SJSA1 (cell line): ENCODE results near the gene DCP1A. TPM values are rescaled to one million over a fixed set of nuclear protein-coding genes. Genes with fewer than 3 reads are reported as not detected.
"Not testable (repeated sequence)": the region's sequence is repeated elsewhere in the genome, so short reads cannot be mapped to it uniquely, and the experiment has no call there.

ENCODE experiments used
- DNase-seq, 2 experiments: peaks; one replicate each; pipeline ENCODE4 v3.0.0-alpha.2; 2015 to 2020; ENCODE audit warnings: low spot score in 2 of 2, low read depth in 1 of 2
- H3K27ac ChIP-seq: fragments of 250-450 bp; sonication (Bioruptor Pico); 2 replicates; pipeline ENCODE4 v1.5.1; 2020; ENCODE audit warnings: mild to moderate bottlenecking, moderate library complexity
- H3K27me3 ChIP-seq: fragments of 250-450 bp; sonication (Bioruptor Pico); replicated peaks from 2 replicates; pipeline ENCODE4 v1.5.1; 2020; ENCODE audit warnings: mild to moderate bottlenecking, moderate library complexity
- H3K36me3 ChIP-seq: fragments of 250-450 bp; sonication (Bioruptor Pico); 2 replicates; pipeline ENCODE4 v1.5.1; 2020; ENCODE audit warnings: mild to moderate bottlenecking
- H3K4me1 ChIP-seq: fragments of 250-450 bp; sonication (Bioruptor Pico); replicated peaks from 2 replicates; pipeline ENCODE4 v1.6.1; 2021; ENCODE audit warnings: mild to moderate bottlenecking
- H3K4me3 ChIP-seq: fragments of 250-450 bp; sonication (Bioruptor Pico); 2 replicates; pipeline ENCODE4 v1.5.1; 2020; ENCODE audit warnings: mild to moderate bottlenecking
- H3K9me3 ChIP-seq: fragments of 250-450 bp; sonication (Bioruptor Pico); replicated peaks from 2 replicates; pipeline ENCODE4 v1.5.1; 2020; ENCODE audit warnings: mild to moderate bottlenecking
- total RNA-seq: library from RNA; depleted of rRNA; stranded (reverse); fragments of >200 nt; shearing (Covaris generic); gene quantifications from 2 replicates; pipeline ENCODE4 v1.2.3, GENCODE V29; 2014; rRNA removed

DCP1A gene
- 15.2 and 15.5 TPM in 2 replicates for total RNA-seq

DNA sequence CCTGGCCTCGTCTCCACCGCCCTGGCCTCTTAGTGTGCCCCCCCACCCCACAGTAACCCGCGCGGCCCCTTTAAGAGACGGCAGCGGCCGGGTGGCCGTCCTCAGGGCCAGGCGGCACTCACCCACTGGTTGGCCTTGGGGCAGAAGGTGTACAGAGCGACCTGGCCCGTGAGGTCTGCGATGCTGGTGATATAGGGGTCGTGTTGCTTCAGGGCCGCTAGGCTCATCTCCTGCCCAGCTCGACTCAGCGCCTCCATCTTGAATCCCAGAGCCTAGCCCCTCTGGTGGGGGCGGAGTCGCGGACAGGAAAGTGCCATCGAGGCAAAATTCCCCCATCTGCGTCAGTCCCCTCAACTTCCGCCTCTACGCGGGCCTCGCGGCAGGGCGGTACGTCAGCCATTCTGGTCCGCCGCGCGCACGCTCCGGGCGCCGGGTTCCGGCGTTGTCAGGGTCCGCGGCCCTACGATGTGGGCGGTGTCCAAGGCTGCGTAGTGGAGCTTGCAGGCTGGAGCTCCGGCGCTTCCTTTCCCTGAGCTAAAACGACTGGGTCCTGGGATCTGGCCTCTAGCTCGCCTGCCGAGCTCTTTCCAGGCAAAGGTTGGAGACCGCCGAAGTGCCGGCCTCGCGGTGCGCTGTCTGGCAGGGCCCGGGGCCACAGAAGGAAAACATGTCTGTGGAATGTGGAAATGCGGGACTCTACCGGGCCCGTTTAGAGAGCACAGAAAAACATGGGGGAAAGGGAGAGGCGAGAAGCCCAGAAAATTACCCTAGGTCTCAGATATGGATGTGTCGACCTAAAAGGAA is at the start of gene DCP1A:
Gene DCP1A (minus strand): TSS at position 283 of the 804 bp plus-strand sequence. CDS start 26 bp downstream, at position 257.
- H3K36me3 ChIP-seq: peaks cover 11% of the 10 kb centered on the region
- DNase-seq: peak; percentile 93

GRCh38 chr3:53384465-53385423 is 37.4 kb upstream of the DCP1A start:
- no peak for DNase-seq
- H3K4me1 ChIP-seq: no peaks in the 10 kb centered on the region
- H3K9me3 ChIP-seq: no peaks in the 10 kb centered on the region
- H3K27ac ChIP-seq: no peak overlapping the region
- no peaks in the 10 kb centered on the region for H3K36me3 ChIP-seq
- H3K4me3 ChIP-seq: no peak overlapping the region
- H3K27me3 ChIP-seq: 0 out of 2 replicates have a peak, but pooled peaks cover 2% of the 10 kb centered on the region

More for the DNA sequence above, at the start of gene DCP1A:
- Histone ChIP-seq H3K27me3 (no peaks in the 10 kb centered on the region), H3K4me3 (peak within 1 kb of the TSS; percentile 68), H3K27ac (peak within 1 kb of the TSS; percentile 79), H3K9me3 (no peaks in the 10 kb centered on the region), H3K4me1 (peaks cover 7% of the 10 kb centered on the region)

GRCh38 chr3:53382106-53382505 is 34.8 kb upstream of the DCP1A start:
- no peak overlapping the region for H3K27ac ChIP-seq
- no peak for DNase-seq
- H3K4me1 ChIP-seq: no peaks in the 10 kb centered on the region
- no peak overlapping the region for H3K4me3 ChIP-seq
- H3K36me3 ChIP-seq: no peaks in the 10 kb centered on the region
- no peaks in the 10 kb centered on the region for H3K9me3 ChIP-seq
- H3K27me3 ChIP-seq: no peaks in the 10 kb centered on the region

DNA sequence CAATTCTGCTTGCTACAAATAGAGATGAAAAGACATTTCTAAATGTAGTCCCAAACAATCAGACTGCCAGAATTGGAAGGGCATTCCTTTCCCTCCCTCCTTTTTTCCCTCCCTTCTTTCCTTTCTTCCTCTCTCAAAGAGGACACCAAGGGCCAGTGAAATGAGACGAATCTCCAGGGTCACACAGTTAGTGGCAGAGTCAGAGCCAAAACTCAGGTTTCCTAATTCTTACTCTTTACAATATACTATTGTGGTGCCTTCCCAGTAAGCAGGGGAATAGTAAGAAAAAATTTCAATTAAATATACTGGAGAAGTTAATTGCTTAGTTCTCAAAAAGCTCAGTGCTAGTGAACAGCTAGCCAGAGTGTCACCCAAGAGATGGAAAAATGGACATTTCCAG is 33.0 kb upstream of the DCP1A start:
- Histone ChIP-seq H3K36me3 (no peaks in the 10 kb centered on the region), H3K27ac (no peak overlapping the region), H3K4me1 (no peaks in the 10 kb centered on the region), H3K4me3 (no peak overlapping the region), H3K9me3 (no peaks in the 10 kb centered on the region), H3K27me3 (no peaks in the 10 kb centered on the region)
- no peak for DNase-seq

GRCh38 chr3:53379898-53380297 is 32.6 kb upstream of the DCP1A start:
- Histone ChIP-seq H3K27ac (no peak overlapping the region), H3K27me3 (no peaks in the 10 kb centered on the region), H3K4me1 (no peaks in the 10 kb centered on the region), H3K9me3 (no peaks in the 10 kb centered on the region), H3K36me3 (no peaks in the 10 kb centered on the region), H3K4me3 (no peak overlapping the region)
- DNase-seq: no peak

- Histone ChIP-seq H3K27ac (no peak overlapping the region), H3K9me3 (no peaks in the 10 kb centered on the region), H3K4me3 (no peak overlapping the region), H3K27me3 (no peaks in the 10 kb centered on the region; the same call in 1 of the 2 replicates), H3K36me3 (no peaks in the 10 kb centered on the region), H3K4me1 (no peaks in the 10 kb centered on the region)
- DNase-seq: no peak
These were observed 30.5 kb upstream of the DCP1A start for GRCh38 chr3:53377794-53378193.

DNA sequence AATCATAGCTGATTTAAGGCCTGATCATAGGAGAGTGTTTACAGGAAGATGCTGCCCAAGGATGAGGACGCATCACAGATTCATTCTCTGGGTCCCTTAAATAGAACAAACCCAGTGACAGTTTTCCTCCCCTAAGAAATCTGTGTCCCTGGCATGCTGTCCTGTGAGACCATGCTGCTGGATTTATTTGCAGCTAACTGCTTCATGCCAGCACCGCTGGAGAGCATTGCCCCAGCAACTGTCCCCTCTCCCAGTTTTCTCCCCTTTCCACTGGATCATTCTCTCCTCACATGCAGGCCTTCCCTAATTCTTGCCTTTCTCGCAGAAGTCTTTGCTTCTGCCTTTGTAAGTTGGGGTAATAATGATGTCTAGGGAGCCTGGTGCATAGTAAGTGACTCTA is 29.3 kb upstream of the DCP1A start:
- H3K27me3 ChIP-seq: no peaks in the 10 kb centered on the region; the same call in 1 of the 2 replicates
- no peaks in the 10 kb centered on the region for H3K36me3 ChIP-seq
- no peak for DNase-seq
- no peak overlapping the region for H3K27ac ChIP-seq
- H3K4me1 ChIP-seq: no peaks in the 10 kb centered on the region
- H3K4me3 ChIP-seq: no peak overlapping the region
- H3K9me3 ChIP-seq: no peaks in the 10 kb centered on the region

DNA sequence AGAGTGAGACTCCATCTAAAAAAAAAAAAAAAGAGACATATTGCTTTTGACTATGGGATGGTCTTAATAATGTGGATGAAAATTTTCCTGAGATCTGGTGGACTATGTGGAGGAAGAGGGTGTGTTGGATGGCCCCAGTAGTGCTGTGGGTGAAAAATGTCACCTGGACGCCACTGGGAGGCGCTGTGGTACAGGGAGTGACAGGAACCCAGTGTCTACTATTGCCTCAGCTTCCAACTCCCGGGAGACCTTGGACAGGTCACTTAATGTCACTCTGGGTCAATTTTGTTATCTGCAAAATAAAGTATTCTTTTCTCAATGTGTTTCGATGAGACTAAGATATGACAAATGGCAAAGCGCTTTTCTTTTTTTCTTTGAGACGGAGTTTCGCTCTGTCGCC is 27.7 kb upstream of the DCP1A start:
- Histone ChIP-seq H3K27me3 (no peaks in the 10 kb centered on the region; the same call in 1 of the 2 replicates), H3K4me3 (no peak overlapping the region), H3K36me3 (no peaks in the 10 kb centered on the region), H3K9me3 (no peaks in the 10 kb centered on the region), H3K27ac (no peak overlapping the region), H3K4me1 (no peaks in the 10 kb centered on the region)
- peak; percentile 8 to 49 for DNase-seq

GRCh38 chr3:53370719-53371118 is 23.4 kb upstream of the DCP1A start:
- H3K27ac ChIP-seq: not testable (repeated sequence)

GRCh38 chr3:53361852-53362251 is 14.5 kb upstream of the DCP1A start:
- H3K9me3 ChIP-seq: no peaks in the 10 kb centered on the region
- no peak overlapping the region for H3K27ac ChIP-seq
- H3K4me3 ChIP-seq: no peak overlapping the region
- H3K27me3 ChIP-seq: peaks cover 9% of the 10 kb centered on the region; the same call in 1 of the 2 replicates
- H3K36me3 ChIP-seq: no peaks in the 10 kb centered on the region
- no peaks in the 10 kb centered on the region for H3K4me1 ChIP-seq
- DNase-seq: no peak

More at GRCh38 chr3:53370719-53371118, 23.4 kb upstream of the DCP1A start:
- not testable (repeated sequence) for H3K4me1 ChIP-seq, H3K27me3 ChIP-seq, H3K9me3 ChIP-seq, H3K4me3 ChIP-seq, DNase-seq, H3K36me3 ChIP-seq

DNA sequence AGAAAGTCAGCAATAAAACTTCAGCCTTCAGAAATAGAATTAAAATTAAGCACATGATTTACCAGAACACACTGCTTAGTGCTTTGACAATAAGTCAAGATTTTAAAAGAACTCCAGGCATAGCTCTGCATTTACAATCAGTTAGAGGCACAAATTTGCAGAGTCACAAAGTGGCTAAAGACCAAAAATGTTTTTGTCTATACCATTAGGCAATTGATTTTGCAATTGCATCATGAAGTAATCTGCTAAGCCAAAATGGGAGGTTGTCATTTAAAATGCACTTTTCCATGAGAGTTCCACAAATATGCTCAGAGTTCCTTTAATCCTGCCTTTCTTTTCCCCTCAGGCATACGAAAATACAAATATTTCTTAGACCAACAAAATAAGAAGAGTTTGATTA is 10.1 kb upstream of the DCP1A start:
- H3K36me3 ChIP-seq: no peaks in the 10 kb centered on the region
- H3K4me1 ChIP-seq: peaks cover 7% of the 10 kb centered on the region
- no peak overlapping the region for H3K27ac ChIP-seq
- H3K4me3 ChIP-seq: no peak overlapping the region
- H3K9me3 ChIP-seq: no peaks in the 10 kb centered on the region
- no peak for DNase-seq
- peaks cover 9% of the 10 kb centered on the region; the same call in 1 of the 2 replicates for H3K27me3 ChIP-seq

DNA sequence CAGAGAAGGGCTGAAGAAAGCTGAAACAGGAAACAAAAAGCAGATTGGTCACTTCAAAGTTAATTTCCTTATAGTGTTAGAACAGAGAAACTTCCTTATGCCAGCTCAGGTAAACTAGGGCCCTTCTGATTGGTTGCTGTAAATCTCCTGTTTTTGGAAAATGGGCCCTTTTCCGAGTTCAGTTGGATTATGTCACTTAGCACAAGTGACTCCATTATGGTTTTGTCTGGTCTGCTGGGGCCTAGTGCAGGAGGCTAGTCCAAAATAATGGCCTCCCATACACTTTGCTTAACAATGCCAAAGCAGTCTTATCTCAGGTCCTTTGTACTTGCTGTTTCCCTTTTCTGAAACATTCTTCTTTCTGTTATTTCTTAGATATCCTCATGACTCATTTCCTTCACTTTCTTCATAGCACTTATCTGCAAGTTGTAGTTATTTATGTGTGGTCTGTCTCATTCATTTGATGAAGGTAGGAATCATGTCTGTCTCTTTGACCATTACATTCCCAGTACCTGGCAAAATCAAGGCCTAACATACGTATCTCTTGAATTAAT is 7.7 kb upstream of the DCP1A start:
- Histone ChIP-seq H3K9me3 (no peaks in the 10 kb centered on the region), H3K36me3 (no peaks in the 10 kb centered on the region), H3K27ac (no peak overlapping the region), H3K4me3 (no peak overlapping the region), H3K27me3 (peaks cover 6% of the 10 kb centered on the region; the same call in 1 of the 2 replicates), H3K4me1 (peaks cover 10% of the 10 kb centered on the region)
- peak in 1 of 2 experiments; percentile 4 for DNase-seq

GRCh38 chr3:53353202-53353601 is 5.9 kb upstream of the DCP1A start:
- H3K9me3 ChIP-seq: no peaks in the 10 kb centered on the region
- H3K4me1 ChIP-seq: peaks cover 10% of the 10 kb centered on the region
- no peaks in the 10 kb centered on the region for H3K36me3 ChIP-seq
- H3K27ac ChIP-seq: no peak overlapping the region
- no peaks in the 10 kb centered on the region; the same call in 1 of the 2 replicates for H3K27me3 ChIP-seq
- no peak overlapping the region for H3K4me3 ChIP-seq
- DNase-seq: no peak
